GM18526 (cell line): Measurements from ENCODE around the gene EVC2.

ENCODE experiments used
- POLR2A ChIP-seq: IDR thresholded peaks from 3 replicates; pipeline ENCODE4 v1.6.1; 2011; ENCODE audit not compliant: insufficient read length; ENCODE audit errors: extremely low read depth

Gene EVC2

DNA sequence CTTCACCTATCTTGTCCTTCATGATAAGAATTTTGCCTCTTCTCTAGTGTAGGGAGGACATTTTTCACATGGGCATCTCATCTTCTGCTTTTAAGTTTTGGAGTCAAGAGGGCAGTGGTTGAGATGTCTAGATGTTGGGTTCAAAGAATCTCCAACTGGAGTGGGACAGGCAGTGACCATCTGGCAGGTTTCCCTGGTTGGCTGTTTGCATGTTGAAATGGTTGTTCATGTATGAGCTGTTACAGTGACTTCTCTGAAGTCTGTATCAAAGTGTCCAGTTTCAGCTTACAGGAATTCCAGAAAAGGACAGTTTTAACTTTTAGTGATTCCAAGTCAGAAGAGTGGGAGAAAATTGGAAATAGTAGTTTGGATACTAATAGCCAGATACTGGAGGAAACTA is 192.7 kb downstream of the EVC2 start:
- no peak for TF ChIP-seq POLR2A
